Measurements from ENCODE around the gene ATP11B. TPM values are rescaled to one million over a fixed set of nuclear protein-coding genes. Genes with fewer than 3 reads are reported as not detected.

ATP11B gene
- total and polyA plus RNA-seq, 9 of the 15 experiments (the other 6 are each of a cell fraction or from before 2014, with no cell fraction given): 11.9 to 68.7 (median 41.8) TPM

- H3K9ac ChIP-seq (ENCODE audit: insufficient read depth in 1 of 2, low read depth in 2 of 2, low read length in 2 of 2): no peak overlapping the region
- in situ Hi-C loops (cut with MboI) (no loop called here), intact Hi-C loops (cut with micrococcal nuclease) (no loop called here)
- H3K9me3 ChIP-seq (replicated peaks; ENCODE audit: control insufficient read depth, insufficient read depth, low read depth, low read length): no peaks in the 10 kb centered on the region
- no peak overlapping the region for H3K4me2 ChIP-seq (ENCODE audit: insufficient read depth, low read length)
- no peaks in the 10 kb centered on the region for H3K36me3 ChIP-seq (ENCODE audit: control insufficient read depth, insufficient read depth, low read length)
- no TSS peak for BruUV-seq (replicated peaks)
- no peak for TF ChIP-seq ZFP91 (CRISPR knock-in tag; IDR thresholded peaks at IDR 0.05)
- no peak for TF ChIP-seq CCAR2 (IDR thresholded peaks at IDR 0.05; ENCODE audit: low read depth, low read length)
- ATAC-seq (no peak), DNase-seq (ENCODE audit: extremely low read depth in 1 of 4, low spot score in 3 of 4) (no peak), FAIRE-seq (no peak)
- H3K9me1 ChIP-seq (ENCODE audit: control insufficient read depth, insufficient read depth, low read length): no peaks in the 10 kb centered on the region
- peaks cover 3 to 22% of the 10 kb centered on the region in 2 experiments; a peak in 3 of 5 replicates for H3K4me1 ChIP-seq (replicated peaks in 1 of 2; ENCODE audit: control insufficient read depth in 2 of 2, insufficient read depth in 2 of 2, low read length in 2 of 2)
- no peaks in the 10 kb centered on the region for H4K20me1 ChIP-seq (replicated peaks; ENCODE audit: control insufficient read depth, insufficient read depth, low read length)
- no peak overlapping the region for H3K27ac ChIP-seq (ENCODE audit: extremely low read depth, low read depth, low read length)
- WGBS (ENCODE audit: insufficient coverage, low coverage, missing lambda C conversion rate): 39% methylated on average over 1 of the region's 1 CpG
- CTCF ChIA-PET (ENCODE audit: low intra/inter-chr PET ratio): no interaction called here
- no peak overlapping the region for H3K4me3 ChIP-seq
- no peak overlapping the region for H2AFZ ChIP-seq (ENCODE audit: low read depth, low read length)
- no peaks in the 10 kb centered on the region for H3K27me3 ChIP-seq (ENCODE audit: control insufficient read depth in 2 of 2, insufficient read depth in 2 of 2, low read length in 2 of 2)
- no peaks in the 10 kb centered on the region for H3K79me2 ChIP-seq (ENCODE audit: control insufficient read depth, insufficient read depth, low read length)
- POLR2A ChIA-PET: interaction anchor here (0.7 to 1.7 kb wide), 2 partner anchors 10 to 19 kb away, joined by 3 to 4 read pairs; no protein-coding TSS in a partner anchor
Observed at GRCh38 chr3:182782149-182782548, 11.2 kb upstream of the ATP11B start.

GRCh38 chr3:182783106-182783505, 10.2 kb upstream of the ATP11B start:
- in situ Hi-C loops (cut with MboI): no loop called here
- 100% methylated on average over 1 of the region's 1 CpG for WGBS (ENCODE audit: insufficient coverage, low coverage, missing lambda C conversion rate)

More at GRCh38 chr3:182783106-182783505, 10.2 kb upstream of the ATP11B start:
- Histone ChIP-seq H3K79me2 (ENCODE audit: control insufficient read depth, insufficient read depth, low read length) (no peaks in the 10 kb centered on the region), H4K20me1 (replicated peaks; ENCODE audit: control insufficient read depth, insufficient read depth, low read length) (no peaks in the 10 kb centered on the region), H3K9me3 (replicated peaks; ENCODE audit: control insufficient read depth, insufficient read depth, low read depth, low read length) (no peaks in the 10 kb centered on the region), H3K27ac (ENCODE audit: extremely low read depth, low read depth, low read length) (no peak overlapping the region), H2AFZ (ENCODE audit: low read depth, low read length) (no peak overlapping the region), H3K27me3 (ENCODE audit: control insufficient read depth in 2 of 2, insufficient read depth in 2 of 2, low read length in 2 of 2) (no peaks in the 10 kb centered on the region), H3K36me3 (ENCODE audit: control insufficient read depth, insufficient read depth, low read length) (no peaks in the 10 kb centered on the region), H3K4me1 (replicated peaks in 1 of 2; ENCODE audit: control insufficient read depth in 2 of 2, insufficient read depth in 2 of 2, low read length in 2 of 2) (peaks cover 3 to 24% of the 10 kb centered on the region in 2 experiments; a peak in 3 of 5 replicates), H3K9ac (ENCODE audit: insufficient read depth in 1 of 2, low read depth in 2 of 2, low read length in 2 of 2) (no peak overlapping the region), H3K9me1 (ENCODE audit: control insufficient read depth, insufficient read depth, low read length) (no peaks in the 10 kb centered on the region), H3K4me2 (ENCODE audit: insufficient read depth, low read length) (no peak overlapping the region), H3K4me3 (no peak overlapping the region)
- DNase-seq (ENCODE audit: extremely low read depth in 1 of 4, low spot score in 3 of 4) (no peak), FAIRE-seq (no peak), ATAC-seq (no peak)
- TF ChIP-seq NR1H2 (CRISPR knock-in tag; IDR thresholded peaks at IDR 0.05) (no peak), RBM25 (IDR thresholded peaks at IDR 0.05; ENCODE audit: low read depth, low read length, severe bottlenecking) (peak; percentile 26), ZNF121 (CRISPR knock-in tag; conservative IDR thresholded peaks at IDR 0.05) (peak; percentile 87)
- no TSS peak for BruUV-seq (replicated peaks)
- intact Hi-C loops (cut with micrococcal nuclease): no loop called here
- CTCF ChIA-PET (ENCODE audit: low intra/inter-chr PET ratio): no interaction called here
- POLR2A ChIA-PET: interaction anchor here (0.6 kb wide), 1 partner anchor 10 kb away, joined by 3 read pairs; the partner anchor contains the start of gene ATP11B
